HFF-Myc (cell line): ENCODE results near the gene PHLDA3.
"Not testable (repeated sequence)": the region's sequence is repeated elsewhere in the genome, so short reads cannot be mapped to it uniquely, and the experiment has no call there.

ENCODE experiments used
- DNase-seq: peaks from one replicate; pipeline ENCODE4 v3.0.0-alpha.2; 2011; ENCODE audit warnings: low read depth; ENCODE audit errors: extremely low read depth
- H3K4me3 ChIP-seq: replicated peaks from 2 replicates; pipeline ENCODE4 v1.5.1; 2011; ENCODE audit warnings: low read depth, mild to moderate bottlenecking, control low read depth, low read length
- CTCF ChIP-seq: IDR thresholded peaks from 2 replicates; pipeline ENCODE4 v1.5.1; 2012; ENCODE audit warnings: mild to moderate bottlenecking, low read depth, low read length, control low read depth; ENCODE audit errors: missing control alignments

Gene PHLDA3

GRCh38 chr1:201473296-201473695 lies 4.3 kb upstream of the PHLDA3 start:
- no peak for TF ChIP-seq CTCF
- no peak overlapping the region for H3K4me3 ChIP-seq
- DNase-seq = no peak

- not testable (repeated sequence) for H3K4me3 ChIP-seq, DNase-seq
Measured at GRCh38 chr1:201472321-201472720, 3.3 kb upstream of the PHLDA3 start.

DNA sequence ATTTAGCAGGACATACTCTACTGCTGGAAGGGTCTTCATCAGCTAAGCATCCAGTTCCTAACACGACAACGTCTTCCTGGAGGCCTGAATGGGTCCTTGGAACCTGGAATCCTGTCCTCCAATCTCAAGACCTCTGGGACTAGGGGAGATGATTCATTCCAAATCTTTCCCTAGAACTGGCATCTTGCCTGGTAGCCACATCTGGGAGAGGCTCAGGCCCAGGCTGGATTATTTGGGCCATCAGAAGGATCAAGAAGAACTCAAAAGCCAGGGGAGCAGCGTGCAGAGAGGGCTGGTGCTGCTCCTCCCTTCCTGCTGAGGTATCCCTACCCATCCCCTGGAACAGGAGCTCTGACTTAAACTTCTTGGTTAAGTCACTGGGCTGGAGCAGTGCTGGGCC lies 2.8 kb upstream of the PHLDA3 start:
- TF ChIP-seq CTCF = no peak
- peak; percentile 84 for DNase-seq
- H3K4me3 ChIP-seq = no peak overlapping the region

DNA sequence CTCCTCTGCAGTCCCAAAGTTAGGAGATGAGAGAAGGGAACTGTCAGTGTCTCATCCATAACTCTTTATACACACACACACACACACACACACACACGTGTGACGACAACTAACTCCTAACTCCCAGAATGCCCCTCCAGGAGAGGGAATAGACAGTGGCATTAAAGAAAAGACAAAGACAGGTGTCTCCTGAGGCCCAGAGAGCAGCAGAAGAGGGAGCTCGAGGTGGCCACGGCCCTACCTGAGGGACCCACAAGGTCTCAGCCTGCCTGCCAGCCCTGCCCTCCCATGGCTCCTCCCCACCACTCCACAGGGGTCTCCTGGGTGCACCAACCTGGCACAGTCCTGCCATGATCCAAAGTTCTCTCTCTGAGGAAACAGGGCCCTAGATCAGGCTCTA lies 1.6 kb upstream of the PHLDA3 start:
- TF ChIP-seq CTCF = no peak
- DNase-seq = no peak
- H3K4me3 ChIP-seq = no peak overlapping the region

DNA sequence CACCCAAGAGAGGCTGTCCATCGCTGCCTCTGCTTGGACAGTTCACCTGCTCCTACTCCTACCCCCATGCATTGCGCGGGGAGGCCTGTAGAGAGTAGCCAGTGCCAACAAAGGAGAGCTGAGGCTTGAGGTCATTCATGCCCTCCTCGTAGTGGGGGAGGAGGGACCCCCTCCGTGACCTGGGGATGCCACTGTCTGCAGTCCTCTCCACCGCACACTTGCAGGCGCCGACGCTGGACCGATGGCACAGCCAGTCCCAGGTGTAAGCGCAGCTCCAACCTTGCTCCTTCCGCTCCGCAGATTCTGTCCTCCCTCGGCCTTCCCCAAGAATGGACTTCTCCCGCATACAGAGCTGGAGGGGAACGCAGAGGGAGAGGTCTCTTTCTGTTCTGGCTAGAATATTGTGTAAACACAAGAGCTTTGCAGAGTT lies 672 bp upstream of the PHLDA3 start:
- TF ChIP-seq CTCF = no peak
- no peak for DNase-seq
- H3K4me3 ChIP-seq = peak overlapping the region; percentile 99

- DNase-seq = no peak
- no peak for TF ChIP-seq CTCF
- peak overlapping the region; percentile 99 for H3K4me3 ChIP-seq
Measured at GRCh38 chr1:201468501-201468843, 516 bp downstream of the PHLDA3 start.

GRCh38 chr1:201466492-201466891 lies 2.5 kb downstream of the PHLDA3 start:
- TF ChIP-seq CTCF = no peak
- DNase-seq = no peak
- H3K4me3 ChIP-seq = peak overlapping the region; percentile 99
